Measurements from ENCODE around the gene SPINT3. TPM values are rescaled to one million over a fixed set of nuclear protein-coding genes. Genes with fewer than 3 reads are reported as not detected.

SPINT3 gene
- total and polyA plus RNA-seq, 2 donors (not counting 1 experiment from before 2014, with no cell fraction given) = not detected

DNA sequence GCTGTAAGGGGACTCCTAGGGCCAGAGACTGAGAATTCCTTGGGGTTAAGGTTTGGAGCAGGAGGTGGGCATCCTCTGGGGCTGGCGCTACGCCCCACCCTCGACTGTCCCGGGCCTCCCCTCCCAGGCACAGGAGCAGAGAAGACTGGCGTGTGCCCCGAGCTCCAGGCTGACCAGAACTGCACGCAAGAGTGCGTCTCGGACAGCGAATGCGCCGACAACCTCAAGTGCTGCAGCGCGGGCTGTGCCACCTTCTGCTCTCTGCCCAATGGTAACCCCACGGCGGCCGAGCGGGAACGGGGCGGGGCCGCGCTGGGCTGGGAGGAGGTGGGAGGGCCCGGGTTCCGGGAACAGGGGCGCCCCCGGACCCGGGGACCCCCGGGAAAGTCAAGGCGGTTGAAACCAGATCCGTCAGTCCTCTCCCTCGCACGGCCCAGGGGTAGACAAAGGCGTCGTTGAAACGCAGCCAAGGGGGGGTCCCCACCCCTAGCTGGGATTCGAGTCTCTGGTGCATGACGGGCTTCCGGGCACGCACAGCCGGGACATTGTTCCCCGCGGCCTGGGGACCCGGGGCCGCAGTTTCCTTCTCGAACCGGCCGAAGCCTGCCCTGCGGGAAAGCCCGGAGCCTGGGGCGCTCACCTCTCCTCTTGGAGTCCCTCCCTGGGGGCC lies 45.0 kb downstream of the SPINT3 start:
- Histone ChIP-seq H3K4me2 (ENCODE audit: extremely low read depth, insufficient read depth, low read length) (peak overlapping the region; percentile 44), H3K79me2 (ENCODE audit: control insufficient read depth, insufficient read depth, low read length) (no peaks in the 10 kb centered on the region), H4K20me1 (ENCODE audit: control insufficient read depth, extremely low read depth, insufficient read depth, low read length) (no peaks in the 10 kb centered on the region), H2AFZ (ENCODE audit: low read length) (no peak overlapping the region), H3K27me3 (ENCODE audit: control insufficient read depth, insufficient read depth, low read length) (peaks cover 34% of the 10 kb centered on the region), H3K9me3 (ENCODE audit: control insufficient read depth, insufficient read depth, low read depth, low read length) (no peaks in the 10 kb centered on the region), H3K4me3 (replicated peaks in 1 of 4; ENCODE audit: control extremely low read depth in 1 of 4, insufficient read depth in 1 of 4, low read depth in 3 of 4, low read length in 4 of 4) (peak overlapping the region in 3 of 4 experiments; percentile 10 to 43 (median 12)), H3K9ac (ENCODE audit: insufficient read depth, low read length) (no peak overlapping the region), H3K4me1 (ENCODE audit: control insufficient read depth, extremely low read depth, insufficient read depth, low read length) (no peaks in the 10 kb centered on the region), H3K36me3 (ENCODE audit: control insufficient read depth, insufficient read depth, low read length) (no peaks in the 10 kb centered on the region), H3K27ac (ENCODE audit: insufficient read depth, low read length) (no peak overlapping the region)
- peak in 1 of 2 donors; percentile 5 for DNase-seq (ENCODE audit: low read depth in 2 of 2)
- peak; percentile 51 for TF ChIP-seq EZH2 (IDR thresholded peaks at IDR 0.05; ENCODE audit: low read length, missing control alignments)
- TF ChIP-seq, protein P1, sequence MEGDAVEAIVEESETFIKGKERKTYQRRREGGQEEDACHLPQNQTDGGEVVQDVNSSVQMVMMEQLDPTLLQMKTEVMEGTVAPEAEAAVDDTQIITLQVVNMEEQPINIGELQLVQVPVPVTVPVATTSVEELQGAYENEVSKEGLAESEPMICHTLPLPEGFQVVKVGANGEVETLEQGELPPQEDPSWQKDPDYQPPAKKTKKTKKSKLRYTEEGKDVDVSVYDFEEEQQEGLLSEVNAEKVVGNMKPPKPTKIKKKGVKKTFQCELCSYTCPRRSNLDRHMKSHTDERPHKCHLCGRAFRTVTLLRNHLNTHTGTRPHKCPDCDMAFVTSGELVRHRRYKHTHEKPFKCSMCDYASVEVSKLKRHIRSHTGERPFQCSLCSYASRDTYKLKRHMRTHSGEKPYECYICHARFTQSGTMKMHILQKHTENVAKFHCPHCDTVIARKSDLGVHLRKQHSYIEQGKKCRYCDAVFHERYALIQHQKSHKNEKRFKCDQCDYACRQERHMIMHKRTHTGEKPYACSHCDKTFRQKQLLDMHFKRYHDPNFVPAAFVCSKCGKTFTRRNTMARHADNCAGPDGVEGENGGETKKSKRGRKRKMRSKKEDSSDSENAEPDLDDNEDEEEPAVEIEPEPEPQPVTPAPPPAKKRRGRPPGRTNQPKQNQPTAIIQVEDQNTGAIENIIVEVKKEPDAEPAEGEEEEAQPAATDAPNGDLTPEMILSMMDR (conservative IDR thresholded peaks at IDR 0.05 in 1 of 2, IDR thresholded peaks at IDR 0.05 in 1 of 2; ENCODE audit: low read depth in 1 of 2, low read length in 2 of 2) = no peak

DNA sequence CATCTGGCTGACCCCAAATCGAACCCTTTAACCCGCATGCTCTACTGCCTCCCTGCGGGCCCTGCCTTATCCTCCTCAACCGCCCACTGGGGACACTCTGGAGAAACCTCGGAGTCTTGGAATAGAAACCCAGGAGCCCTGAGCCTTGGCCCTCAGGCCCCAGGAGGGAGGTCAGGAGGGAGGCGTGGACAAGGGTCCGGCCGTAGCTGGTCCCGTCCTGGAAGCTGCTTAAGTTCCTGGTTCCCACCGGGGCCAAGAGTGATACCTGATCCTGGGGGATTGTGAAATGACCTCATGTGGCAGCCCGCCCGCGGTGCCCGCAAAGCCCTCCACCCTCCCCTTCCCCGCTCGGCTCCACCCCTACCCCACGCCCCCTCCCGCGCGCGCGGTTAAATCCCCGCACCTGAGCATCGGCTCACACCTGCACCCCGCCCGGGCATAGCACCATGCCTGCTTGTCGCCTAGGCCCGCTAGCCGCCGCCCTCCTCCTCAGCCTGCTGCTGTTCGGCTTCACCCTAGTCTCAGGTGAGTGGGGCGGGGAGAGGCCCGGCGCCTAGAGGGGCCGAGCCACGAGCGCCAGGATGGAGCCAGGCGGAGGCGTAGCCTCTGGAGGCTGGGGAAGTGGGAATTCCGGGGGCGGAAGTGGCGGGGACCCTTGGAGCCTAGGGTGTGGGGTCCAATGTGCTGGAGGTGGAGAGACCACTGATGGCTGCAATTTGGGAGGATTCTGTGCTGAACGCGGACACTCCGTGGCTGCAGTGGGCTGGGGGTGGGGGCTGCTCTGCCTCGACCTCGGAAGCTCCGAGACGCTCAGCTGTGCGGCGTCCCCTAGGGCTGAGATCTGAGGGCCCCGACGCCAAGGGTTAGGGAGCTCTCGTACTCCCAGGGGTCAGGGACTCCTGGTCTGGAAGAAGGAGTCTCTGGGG lies 45.8 kb downstream of the SPINT3 start, which contains the start of gene WFDC2:
WFDC2 (plus strand) TSS at position 418 of the 926 bp plus-strand sequence; CDS start at position 447, 29 bp downstream.
- Histone ChIP-seq H3K4me3 (replicated peaks in 1 of 4; ENCODE audit: control extremely low read depth in 1 of 4, insufficient read depth in 1 of 4, low read depth in 3 of 4, low read length in 4 of 4) (peak within 1 kb of the TSS in 3 of 4 experiments; percentile 10 to 43 (median 12)), H3K27ac (ENCODE audit: insufficient read depth, low read length) (no peak within 1 kb of the TSS), H3K9me3 (ENCODE audit: control insufficient read depth, insufficient read depth, low read depth, low read length) (no peaks in the 10 kb centered on the region), H3K27me3 (ENCODE audit: control insufficient read depth, insufficient read depth, low read length) (peaks cover 34% of the 10 kb centered on the region), H3K36me3 (ENCODE audit: control insufficient read depth, insufficient read depth, low read length) (no peaks in the 10 kb centered on the region), H3K9ac (ENCODE audit: insufficient read depth, low read length) (no peak within 1 kb of the TSS), H3K79me2 (ENCODE audit: control insufficient read depth, insufficient read depth, low read length) (no peaks in the 10 kb centered on the region), H3K4me2 (ENCODE audit: extremely low read depth, insufficient read depth, low read length) (peak within 1 kb of the TSS; percentile 44), H3K4me1 (ENCODE audit: control insufficient read depth, extremely low read depth, insufficient read depth, low read length) (no peaks in the 10 kb centered on the region), H2AFZ (ENCODE audit: low read length) (no peak within 1 kb of the TSS), H4K20me1 (ENCODE audit: control insufficient read depth, extremely low read depth, insufficient read depth, low read length) (no peaks in the 10 kb centered on the region)
- TF ChIP-seq, protein P1 (conservative IDR thresholded peaks at IDR 0.05 in 1 of 2, IDR thresholded peaks at IDR 0.05 in 1 of 2; ENCODE audit: low read depth in 1 of 2, low read length in 2 of 2) = no peak
- no peak for TF ChIP-seq EZH2 (IDR thresholded peaks at IDR 0.05; ENCODE audit: low read length, missing control alignments)
- DNase-seq (ENCODE audit: low read depth in 2 of 2) = no peak

DNA sequence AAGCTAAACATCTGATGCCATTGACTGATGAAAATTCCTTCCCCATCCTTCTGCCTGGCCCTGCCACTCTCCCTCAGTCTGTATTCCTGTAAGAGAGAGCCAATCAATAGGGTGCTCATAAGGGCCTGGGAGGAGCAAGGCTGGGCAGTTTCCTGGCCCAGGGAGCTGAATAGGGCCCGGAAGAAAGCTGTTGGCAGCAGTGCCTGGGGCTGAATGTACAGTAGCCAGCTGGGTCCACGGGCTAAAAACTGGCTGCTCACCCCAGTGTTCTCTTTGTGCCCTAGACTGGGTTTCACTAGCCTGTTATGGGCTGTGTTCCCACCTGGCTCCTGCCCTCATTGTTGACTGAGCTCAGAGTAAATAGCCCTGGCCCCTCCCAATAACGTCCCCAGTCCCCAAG lies 47.6 kb downstream of the SPINT3 start:
- Histone ChIP-seq H3K79me2 (ENCODE audit: control insufficient read depth, insufficient read depth, low read length) (no peaks in the 10 kb centered on the region), H3K27ac (ENCODE audit: insufficient read depth, low read length) (no peak overlapping the region), H3K4me1 (ENCODE audit: control insufficient read depth, extremely low read depth, insufficient read depth, low read length) (no peaks in the 10 kb centered on the region), H3K4me3 (replicated peaks in 1 of 4; ENCODE audit: control extremely low read depth in 1 of 4, insufficient read depth in 1 of 4, low read depth in 3 of 4, low read length in 4 of 4) (no peak overlapping the region), H4K20me1 (ENCODE audit: control insufficient read depth, extremely low read depth, insufficient read depth, low read length) (no peaks in the 10 kb centered on the region), H3K27me3 (ENCODE audit: control insufficient read depth, insufficient read depth, low read length) (peaks cover 34% of the 10 kb centered on the region), H3K9me3 (ENCODE audit: control insufficient read depth, insufficient read depth, low read depth, low read length) (no peaks in the 10 kb centered on the region), H3K4me2 (ENCODE audit: extremely low read depth, insufficient read depth, low read length) (no peak overlapping the region), H3K9ac (ENCODE audit: insufficient read depth, low read length) (no peak overlapping the region), H2AFZ (ENCODE audit: low read length) (no peak overlapping the region), H3K36me3 (ENCODE audit: control insufficient read depth, insufficient read depth, low read length) (no peaks in the 10 kb centered on the region)
- DNase-seq (ENCODE audit: low read depth in 2 of 2) = no peak
- no peak for TF ChIP-seq EZH2 (IDR thresholded peaks at IDR 0.05; ENCODE audit: low read length, missing control alignments)
- TF ChIP-seq, protein P1 (conservative IDR thresholded peaks at IDR 0.05 in 1 of 2, IDR thresholded peaks at IDR 0.05 in 1 of 2; ENCODE audit: low read depth in 1 of 2, low read length in 2 of 2) = no peak

Measured in fibroblast of lung (primary cell).